ENCODE data around the gene NOP53. TPM values are rescaled to one million over a fixed set of nuclear protein-coding genes. Genes with fewer than 3 reads are reported as not detected.
"Not testable (repeated sequence)": the region's sequence is repeated elsewhere in the genome, so short reads cannot be mapped to it uniquely, and the experiment has no call there.

Gene NOP53
- total RNA-seq, 2 experiments from 2014 or later, result 317 to 374 TPM

GRCh38 chr19:47730910-47731309, 14.4 kb upstream of the NOP53 start:
- CTCF ChIA-PET, result interaction anchor here (0.5 to 1.5 kb wide), 2 partner anchors 7 to 301 kb away, joined by 3 read pairs; no protein-coding TSS in a partner anchor
- no peak overlapping the region for H3K4me3 Mint-ChIP-seq
- H3K36me3 Mint-ChIP-seq (ENCODE audit: low read depth), result no peaks in the 10 kb centered on the region
- peaks cover 18% of the 10 kb centered on the region for H3K27me3 Mint-ChIP-seq
- no peaks in the 10 kb centered on the region for H3K9me3 Mint-ChIP-seq (ENCODE audit: low read depth)
- ATAC-seq (no peak), DNase-seq (no peak)
- POLR2A ChIA-PET, result no interaction called here
- intact Hi-C loops (cut with DNase I, micrococcal nuclease), result no loop called here
- H3K27ac Mint-ChIP-seq, result no peak overlapping the region
- peaks cover 22% of the 10 kb centered on the region for H3K4me1 Mint-ChIP-seq

DNA sequence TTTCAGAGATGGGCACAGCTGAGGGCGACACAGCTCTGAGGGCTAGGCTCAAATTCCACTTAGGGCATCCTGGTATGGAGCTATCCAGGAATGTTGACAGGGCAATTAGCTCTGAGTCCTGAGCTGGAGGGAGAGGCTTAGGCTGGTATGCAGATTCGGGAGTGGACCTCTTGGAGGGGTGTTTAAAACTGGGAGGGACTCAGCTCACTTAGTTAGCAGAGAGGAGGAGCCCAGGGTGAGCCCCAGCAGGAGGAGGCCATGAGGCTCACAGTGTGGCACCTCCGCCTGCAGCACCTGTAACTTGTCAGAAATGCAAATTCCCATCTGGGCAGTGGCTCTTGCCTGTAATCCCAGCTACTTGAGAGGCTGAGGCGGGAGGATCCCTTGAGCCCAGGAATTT, 10.2 kb upstream of the NOP53 start:
- no peak for ATAC-seq
- POLR2A ChIA-PET, result no interaction called here
- Mint-ChIP-seq H3K4me3 (no peak overlapping the region), H3K27ac (no peak overlapping the region), H3K4me1 (peaks cover 4% of the 10 kb centered on the region), H3K27me3 (peaks cover 8% of the 10 kb centered on the region), H3K36me3 (ENCODE audit: low read depth) (no peaks in the 10 kb centered on the region), H3K9me3 (ENCODE audit: low read depth) (no peaks in the 10 kb centered on the region)
- no peak for DNase-seq
- intact Hi-C loops (cut with DNase I, micrococcal nuclease), result no loop called here
- CTCF ChIA-PET, result interaction anchor here (0.7 to 1.8 kb wide), 2 partner anchors 22 to 113 kb away, joined by 3 to 7 read pairs; partner anchors contain the start of gene EHD2

DNA sequence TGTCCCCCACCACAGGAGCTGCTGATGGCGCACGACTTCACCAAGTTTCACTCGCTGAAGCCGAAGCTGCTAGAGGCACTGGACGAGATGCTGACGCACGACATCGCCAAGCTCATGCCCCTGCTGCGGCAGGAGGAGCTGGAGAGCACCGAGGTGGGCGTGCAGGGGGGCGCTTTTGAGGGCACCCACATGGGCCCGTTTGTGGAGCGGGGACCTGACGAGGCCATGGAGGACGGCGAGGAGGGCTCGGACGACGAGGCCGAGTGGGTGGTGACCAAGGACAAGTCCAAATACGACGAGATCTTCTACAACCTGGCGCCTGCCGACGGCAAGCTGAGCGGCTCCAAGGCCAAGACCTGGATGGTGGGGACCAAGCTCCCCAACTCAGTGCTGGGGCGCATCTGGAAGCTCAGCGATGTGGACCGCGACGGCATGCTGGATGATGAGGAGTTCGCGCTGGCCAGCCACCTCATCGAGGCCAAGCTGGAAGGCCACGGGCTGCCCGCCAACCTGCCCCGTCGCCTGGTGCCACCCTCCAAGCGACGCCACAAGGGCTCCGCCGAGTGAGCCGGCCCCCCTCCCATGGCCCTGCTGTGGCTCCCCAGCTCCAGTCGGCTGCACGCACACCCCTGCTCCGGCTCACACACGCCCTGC, 4.4 kb upstream of the NOP53 start:
- no peak overlapping the region for H3K4me3 Mint-ChIP-seq
- ATAC-seq, result no peak
- CTCF ChIA-PET, result interaction anchor here (0.6 to 2.8 kb wide), 5 partner anchors 12 to 132 kb away, joined by 3 to 18 read pairs (median 3); partner anchors contain the start of gene EHD2
- intact Hi-C loops (cut with DNase I, micrococcal nuclease), result loop anchor here in 1 of 2 experiments (5.0 kb wide), 1 partner anchor 629 kb away; the partner anchor contains the start of gene ZC3H4
- POLR2A ChIA-PET, result no interaction called here
- H3K9me3 Mint-ChIP-seq (ENCODE audit: low read depth), result no peaks in the 10 kb centered on the region
- H3K27ac Mint-ChIP-seq, result no peak overlapping the region
- peaks cover 21% of the 10 kb centered on the region for H3K4me1 Mint-ChIP-seq
- H3K27me3 Mint-ChIP-seq, result no peaks in the 10 kb centered on the region
- DNase-seq, result no peak
- H3K36me3 Mint-ChIP-seq (ENCODE audit: low read depth), result peaks cover 5% of the 10 kb centered on the region

- intact Hi-C loops (cut with DNase I, micrococcal nuclease), result loop anchor here in 1 of 2 experiments (5.0 kb wide), 1 partner anchor 629 kb away; the partner anchor contains the start of gene ZC3H4
- Mint-ChIP-seq H3K4me3 (no peak overlapping the region), H3K27ac (peak overlapping the region; percentile 1), H3K36me3 (ENCODE audit: low read depth) (peaks cover 5% of the 10 kb centered on the region), H3K9me3 (ENCODE audit: low read depth) (no peaks in the 10 kb centered on the region), H3K4me1 (peaks cover 22% of the 10 kb centered on the region), H3K27me3 (no peaks in the 10 kb centered on the region)
- ATAC-seq, result no peak
- ChIA-PET POLR2A (interaction anchor here (0.7 kb wide), 1 partner anchor 10 kb away, joined by 7 read pairs; no protein-coding TSS in a partner anchor), CTCF (no interaction called here)
- no peak for DNase-seq
Measured at GRCh38 chr19:47741544-47742140, 3.7 kb upstream of the NOP53 start.

- intact Hi-C loops (cut with DNase I, micrococcal nuclease), result loop anchor here (1.0 to 5.0 kb wide), 8 partner anchors 13 to 630 kb away; partner anchors contain the start of genes EHD2 (in 2 of the 2), KPTN (in 1 of the 2) and ZC3H4 (in 1 of the 2)
- H3K27ac Mint-ChIP-seq, result no peak overlapping the region
- POLR2A ChIA-PET, result interaction anchor here (0.7 kb wide), 1 partner anchor 9 kb away, joined by 7 read pairs; no protein-coding TSS in a partner anchor
Measured at GRCh38 chr19:47742634-47743033, 2.7 kb upstream of the NOP53 start.

DNA sequence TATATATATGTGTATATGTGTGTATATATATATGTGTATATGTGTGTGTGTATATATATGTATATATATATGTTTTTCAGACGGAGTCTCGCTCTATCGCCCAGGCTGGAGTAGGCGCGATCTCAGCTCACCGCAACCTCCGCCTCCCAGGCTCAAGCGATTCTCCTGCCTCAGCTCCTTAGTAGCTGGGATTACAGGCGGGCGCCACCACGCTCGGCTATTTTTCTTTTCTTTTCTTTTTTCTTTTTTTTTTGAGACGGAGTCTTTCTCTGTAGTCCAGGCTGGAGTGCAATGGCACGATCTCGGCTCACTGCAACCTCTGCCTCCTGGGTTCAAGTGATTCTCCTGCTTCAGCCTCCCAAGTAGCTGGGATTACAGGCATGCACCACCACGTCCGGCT, 783 bp downstream of the NOP53 start:
- H3K9me3 Mint-ChIP-seq (ENCODE audit: low read depth); DNase-seq; intact Hi-C loops (cut with DNase I, micrococcal nuclease); ATAC-seq; H3K27me3 Mint-ChIP-seq: not testable (repeated sequence)
- H3K36me3 Mint-ChIP-seq (ENCODE audit: low read depth), result peaks cover 35% of the 10 kb centered on the region
- H3K4me1 Mint-ChIP-seq, result peaks cover 48% of the 10 kb centered on the region
- H3K4me3 Mint-ChIP-seq, result peak overlapping the region; percentile 98
- POLR2A ChIA-PET, result interaction anchor here (1.3 to 2.7 kb wide), 2 partner anchors 10 to 14 kb away, joined by 4 to 9 read pairs; no protein-coding TSS in a partner anchor
- CTCF ChIA-PET, result interaction anchor here (0.6 to 4.6 kb wide), 3 partner anchors 33 to 73 kb away, joined by 3 to 52 read pairs (median 4); partner anchors contain the start of gene EHD2
- H3K27ac Mint-ChIP-seq, result peak overlapping the region; percentile 51

More at GRCh38 chr19:47742634-47743033, 2.7 kb upstream of the NOP53 start:
- H3K9me3 Mint-ChIP-seq (ENCODE audit: low read depth), result no peaks in the 10 kb centered on the region
- no peaks in the 10 kb centered on the region for H3K27me3 Mint-ChIP-seq
- H3K36me3 Mint-ChIP-seq (ENCODE audit: low read depth), result peaks cover 12% of the 10 kb centered on the region
- CTCF ChIA-PET, result interaction anchor here (0.9 to 4.6 kb wide), 4 partner anchors 17 to 30 kb away, joined by 3 to 52 read pairs (median 5); partner anchors contain the start of gene EHD2
- ATAC-seq, result no peak
- H3K4me3 Mint-ChIP-seq, result peak overlapping the region; percentile 98
- peaks cover 26% of the 10 kb centered on the region for H3K4me1 Mint-ChIP-seq
- no peak for DNase-seq

GRCh38 chr19:47749326-47749725, 4.0 kb downstream of the NOP53 start:
- DNase-seq (no peak), ATAC-seq (no peak)
- Mint-ChIP-seq H3K9me3 (ENCODE audit: low read depth) (no peaks in the 10 kb centered on the region), H3K27me3 (no peaks in the 10 kb centered on the region), H3K27ac (peak overlapping the region; percentile 89), H3K36me3 (ENCODE audit: low read depth) (peaks cover 63% of the 10 kb centered on the region), H3K4me1 (peaks cover 43% of the 10 kb centered on the region), H3K4me3 (peak overlapping the region; percentile 34)
- intact Hi-C loops (cut with DNase I, micrococcal nuclease), result no loop called here
- CTCF ChIA-PET, result interaction anchor here (1.1 kb wide), 1 partner anchor 43 kb away, joined by 3 read pairs; no protein-coding TSS in a partner anchor
- POLR2A ChIA-PET, result no interaction called here

DNA sequence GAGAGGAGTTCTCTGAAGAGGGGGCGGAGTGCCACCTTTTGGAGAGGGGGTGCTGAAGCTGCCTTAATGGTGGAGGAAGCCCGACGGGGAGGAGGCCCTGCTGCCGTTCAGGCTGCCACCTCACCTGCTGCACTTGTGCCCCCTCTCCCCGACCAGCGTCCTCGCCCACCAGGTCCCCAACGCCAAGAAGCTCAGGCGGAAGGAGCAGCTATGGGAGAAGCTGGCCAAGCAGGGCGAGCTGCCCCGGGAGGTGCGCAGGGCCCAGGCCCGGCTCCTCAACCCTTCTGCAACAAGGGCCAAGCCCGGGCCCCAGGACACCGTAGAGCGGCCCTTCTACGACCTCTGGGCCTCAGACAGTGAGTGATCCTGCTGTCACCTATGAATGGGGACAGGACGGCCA, 5.4 kb downstream of the NOP53 start:
- intact Hi-C loops (cut with DNase I, micrococcal nuclease), result no loop called here
- no peak for DNase-seq
- ATAC-seq, result no peak
- Mint-ChIP-seq H3K4me1 (peaks cover 38% of the 10 kb centered on the region), H3K27me3 (no peaks in the 10 kb centered on the region), H3K36me3 (ENCODE audit: low read depth) (peaks cover 59% of the 10 kb centered on the region), H3K4me3 (no peak overlapping the region), H3K27ac (no peak overlapping the region), H3K9me3 (ENCODE audit: low read depth) (no peaks in the 10 kb centered on the region)
- POLR2A ChIA-PET, result no interaction called here
- CTCF ChIA-PET, result interaction anchor here (0.6 kb wide), 1 partner anchor 13 kb away, joined by 3 read pairs; no protein-coding TSS in a partner anchor

GRCh38 chr19:47752440-47753211, 7.3 kb downstream of the NOP53 start:
- H3K27ac Mint-ChIP-seq, result peak overlapping the region; percentile 55
- intact Hi-C loops (cut with DNase I, micrococcal nuclease), result no loop called here
- H3K36me3 Mint-ChIP-seq (ENCODE audit: low read depth), result peaks cover 66% of the 10 kb centered on the region
- DNase-seq, result no peak
- no peaks in the 10 kb centered on the region for H3K27me3 Mint-ChIP-seq
- no peak overlapping the region for H3K4me3 Mint-ChIP-seq
- no peak for ATAC-seq
- ChIA-PET CTCF (interaction anchor here (0.6 to 0.8 kb wide), 4 partner anchors 9 to 38 kb away, joined by 3 to 5 read pairs (median 3); no protein-coding TSS in a partner anchor), POLR2A (interaction anchor here (1.2 kb wide), 1 partner anchor 29 kb away, joined by 3 read pairs; no protein-coding TSS in a partner anchor)
- peaks cover 33% of the 10 kb centered on the region for H3K4me1 Mint-ChIP-seq
- H3K9me3 Mint-ChIP-seq (ENCODE audit: low read depth), result no peaks in the 10 kb centered on the region

- peaks cover 16% of the 10 kb centered on the region for H3K4me1 Mint-ChIP-seq
- ATAC-seq (no peak), DNase-seq (no peak)
- no peak overlapping the region for H3K27ac Mint-ChIP-seq
- ChIA-PET POLR2A (no interaction called here), CTCF (no interaction called here)
- intact Hi-C loops (cut with DNase I, micrococcal nuclease), result no loop called here
- no peak overlapping the region for H3K4me3 Mint-ChIP-seq
- H3K36me3 Mint-ChIP-seq (ENCODE audit: low read depth), result peaks cover 64% of the 10 kb centered on the region
- H3K9me3 Mint-ChIP-seq (ENCODE audit: low read depth), result no peaks in the 10 kb centered on the region
- no peaks in the 10 kb centered on the region for H3K27me3 Mint-ChIP-seq
Measured at GRCh38 chr19:47754206-47755064, 9.1 kb downstream of the NOP53 start.

Measured in activated CD4-positive, alpha-beta T cell treated with anti-CD3 and anti-CD28 coated beads for 36 hours (primary cell).